ENCODE measurements around the gene GEMIN7.

DNA sequence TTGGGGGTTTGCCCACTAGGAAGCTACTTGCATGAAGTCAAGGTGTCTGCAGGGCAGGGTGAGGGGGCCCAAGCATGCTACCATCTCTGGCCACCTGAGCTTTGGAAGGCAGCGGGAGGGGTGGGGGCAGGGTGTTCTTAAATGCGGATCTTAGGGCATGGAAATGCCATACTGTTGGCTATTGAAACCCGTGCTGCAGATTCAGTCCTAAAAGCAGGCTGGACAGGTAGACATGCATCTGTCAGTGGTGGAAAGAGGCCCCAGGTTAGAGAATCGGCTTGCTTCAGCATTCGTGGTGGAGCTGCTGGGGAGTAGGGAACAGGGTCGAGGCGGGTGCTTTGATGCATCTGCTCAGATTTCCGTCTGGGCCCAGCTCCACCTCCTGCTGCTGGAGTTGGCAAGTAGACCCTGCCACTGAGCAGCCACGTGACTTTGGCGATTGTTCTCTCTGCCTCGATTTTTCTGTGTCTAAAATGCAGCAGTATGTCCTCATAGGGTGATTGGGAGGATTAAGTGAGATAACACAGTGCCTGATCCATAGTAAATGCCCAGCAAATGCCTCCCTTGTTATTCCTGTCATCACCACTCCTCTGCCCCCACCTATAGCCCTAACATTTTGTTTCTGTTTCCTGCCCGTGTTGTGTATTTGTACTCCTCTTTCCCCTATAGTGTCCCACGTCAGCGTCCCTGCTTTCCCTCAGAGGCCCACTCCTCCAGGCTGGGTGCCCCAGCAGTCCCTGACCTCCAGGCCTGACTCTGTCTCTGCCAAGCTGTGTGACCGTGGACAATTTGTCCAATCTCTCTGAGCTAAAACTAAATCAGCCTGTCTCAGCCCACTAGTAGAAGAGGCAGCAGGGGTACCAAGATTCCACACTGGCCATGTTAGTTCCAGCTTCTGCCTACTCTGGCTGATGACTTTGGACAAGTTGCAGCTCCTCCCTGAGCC lies 19.7 kb downstream of the GEMIN7 start:
- TF ChIP-seq EZH2 (IDR thresholded peaks at IDR 0.05; ENCODE audit: borderline replicate concordance), result no peak
- TF ChIP-seq, protein P1, sequence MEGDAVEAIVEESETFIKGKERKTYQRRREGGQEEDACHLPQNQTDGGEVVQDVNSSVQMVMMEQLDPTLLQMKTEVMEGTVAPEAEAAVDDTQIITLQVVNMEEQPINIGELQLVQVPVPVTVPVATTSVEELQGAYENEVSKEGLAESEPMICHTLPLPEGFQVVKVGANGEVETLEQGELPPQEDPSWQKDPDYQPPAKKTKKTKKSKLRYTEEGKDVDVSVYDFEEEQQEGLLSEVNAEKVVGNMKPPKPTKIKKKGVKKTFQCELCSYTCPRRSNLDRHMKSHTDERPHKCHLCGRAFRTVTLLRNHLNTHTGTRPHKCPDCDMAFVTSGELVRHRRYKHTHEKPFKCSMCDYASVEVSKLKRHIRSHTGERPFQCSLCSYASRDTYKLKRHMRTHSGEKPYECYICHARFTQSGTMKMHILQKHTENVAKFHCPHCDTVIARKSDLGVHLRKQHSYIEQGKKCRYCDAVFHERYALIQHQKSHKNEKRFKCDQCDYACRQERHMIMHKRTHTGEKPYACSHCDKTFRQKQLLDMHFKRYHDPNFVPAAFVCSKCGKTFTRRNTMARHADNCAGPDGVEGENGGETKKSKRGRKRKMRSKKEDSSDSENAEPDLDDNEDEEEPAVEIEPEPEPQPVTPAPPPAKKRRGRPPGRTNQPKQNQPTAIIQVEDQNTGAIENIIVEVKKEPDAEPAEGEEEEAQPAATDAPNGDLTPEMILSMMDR (IDR thresholded peaks at IDR 0.05; ENCODE audit: poor library complexity), result no peak
